ENCODE results near the gene CREB5. TPM values are rescaled to one million over a fixed set of nuclear protein-coding genes. Genes with fewer than 3 reads are reported as not detected.

Gene CREB5
- total RNA-seq, 3 donors from 2014 or later: 17.3 to 19.7 (median 18.0) TPM

- no peak for DNase-seq (ENCODE audit: low spot score in 2 of 2)
- Histone ChIP-seq H3K27me3 (no peaks in the 10 kb centered on the region), H3K4me1 (no peaks in the 10 kb centered on the region), H3K4me3 (no peak overlapping the region), H3K36me3 (no peaks in the 10 kb centered on the region), H3K9me3 (no peaks in the 10 kb centered on the region), H3K27ac (no peak overlapping the region)
- intact Hi-C loops (cut with DNase I; ENCODE audit: low total_unique reads): no loop called here
- TF ChIP-seq, protein P1, sequence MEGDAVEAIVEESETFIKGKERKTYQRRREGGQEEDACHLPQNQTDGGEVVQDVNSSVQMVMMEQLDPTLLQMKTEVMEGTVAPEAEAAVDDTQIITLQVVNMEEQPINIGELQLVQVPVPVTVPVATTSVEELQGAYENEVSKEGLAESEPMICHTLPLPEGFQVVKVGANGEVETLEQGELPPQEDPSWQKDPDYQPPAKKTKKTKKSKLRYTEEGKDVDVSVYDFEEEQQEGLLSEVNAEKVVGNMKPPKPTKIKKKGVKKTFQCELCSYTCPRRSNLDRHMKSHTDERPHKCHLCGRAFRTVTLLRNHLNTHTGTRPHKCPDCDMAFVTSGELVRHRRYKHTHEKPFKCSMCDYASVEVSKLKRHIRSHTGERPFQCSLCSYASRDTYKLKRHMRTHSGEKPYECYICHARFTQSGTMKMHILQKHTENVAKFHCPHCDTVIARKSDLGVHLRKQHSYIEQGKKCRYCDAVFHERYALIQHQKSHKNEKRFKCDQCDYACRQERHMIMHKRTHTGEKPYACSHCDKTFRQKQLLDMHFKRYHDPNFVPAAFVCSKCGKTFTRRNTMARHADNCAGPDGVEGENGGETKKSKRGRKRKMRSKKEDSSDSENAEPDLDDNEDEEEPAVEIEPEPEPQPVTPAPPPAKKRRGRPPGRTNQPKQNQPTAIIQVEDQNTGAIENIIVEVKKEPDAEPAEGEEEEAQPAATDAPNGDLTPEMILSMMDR (IDR thresholded peaks at IDR 0.05): no peak
- TF ChIP-seq POLR2A (IDR thresholded peaks at IDR 0.05) (no peak), POLR2AphosphoS5 (IDR thresholded peaks at IDR 0.05) (no peak)
Observed at GRCh38 chr7:28714459-28715120, 302.3 kb downstream of the CREB5 start.

- no peak overlapping the region for H3K4me3 ChIP-seq
- intact Hi-C loops (cut with DNase I; ENCODE audit: low total_unique reads): no loop called here
- TF ChIP-seq POLR2AphosphoS5 (IDR thresholded peaks at IDR 0.05) (no peak), POLR2A (IDR thresholded peaks at IDR 0.05) (no peak)
- TF ChIP-seq, protein P1 (IDR thresholded peaks at IDR 0.05): no peak
- H3K27me3 ChIP-seq: no peaks in the 10 kb centered on the region
- DNase-seq (ENCODE audit: low spot score in 2 of 2): no peak
- H3K36me3 ChIP-seq: no peaks in the 10 kb centered on the region
- H3K4me1 ChIP-seq: no peaks in the 10 kb centered on the region
- H3K9me3 ChIP-seq: no peaks in the 10 kb centered on the region
- H3K27ac ChIP-seq: no peak overlapping the region
Observed at GRCh38 chr7:28717445-28718054, 305.2 kb downstream of the CREB5 start.

- intact Hi-C loops (cut with DNase I; ENCODE audit: low total_unique reads): no loop called here
- DNase-seq (ENCODE audit: low spot score in 2 of 2): no peak
- Histone ChIP-seq H3K4me3 (no peak overlapping the region), H3K9me3 (no peaks in the 10 kb centered on the region), H3K27me3 (no peaks in the 10 kb centered on the region), H3K36me3 (no peaks in the 10 kb centered on the region), H3K4me1 (no peaks in the 10 kb centered on the region), H3K27ac (no peak overlapping the region)
- TF ChIP-seq POLR2A (IDR thresholded peaks at IDR 0.05) (no peak), POLR2AphosphoS5 (IDR thresholded peaks at IDR 0.05) (no peak)
- TF ChIP-seq, protein P1 (IDR thresholded peaks at IDR 0.05): no peak
Observed at GRCh38 chr7:28718055-28718481, 305.8 kb downstream of the CREB5 start.

- Histone ChIP-seq H3K27ac (no peak overlapping the region), H3K27me3 (no peaks in the 10 kb centered on the region), H3K36me3 (no peaks in the 10 kb centered on the region), H3K4me3 (no peak overlapping the region), H3K9me3 (no peaks in the 10 kb centered on the region), H3K4me1 (no peaks in the 10 kb centered on the region)
- no peak for DNase-seq (ENCODE audit: low spot score in 2 of 2)
- TF ChIP-seq POLR2A (IDR thresholded peaks at IDR 0.05): no peak
- no peak for TF ChIP-seq POLR2AphosphoS5 (IDR thresholded peaks at IDR 0.05)
- TF ChIP-seq, protein P1 (IDR thresholded peaks at IDR 0.05): no peak
- intact Hi-C loops (cut with DNase I; ENCODE audit: low total_unique reads): no loop called here
Observed at GRCh38 chr7:28718545-28718944, 306.2 kb downstream of the CREB5 start.

- TF ChIP-seq POLR2AphosphoS5 (IDR thresholded peaks at IDR 0.05): no peak
- TF ChIP-seq, protein P1 (IDR thresholded peaks at IDR 0.05): no peak
- TF ChIP-seq POLR2A (IDR thresholded peaks at IDR 0.05): no peak
- H3K4me3 ChIP-seq: no peak overlapping the region
- H3K27ac ChIP-seq: no peak overlapping the region
- intact Hi-C loops (cut with DNase I; ENCODE audit: low total_unique reads): no loop called here
- DNase-seq (ENCODE audit: low spot score in 2 of 2): no peak
- no peaks in the 10 kb centered on the region for H3K27me3 ChIP-seq
- H3K4me1 ChIP-seq: no peaks in the 10 kb centered on the region
- H3K9me3 ChIP-seq: no peaks in the 10 kb centered on the region
- no peaks in the 10 kb centered on the region for H3K36me3 ChIP-seq
Observed at GRCh38 chr7:28722684-28723083, 310.4 kb downstream of the CREB5 start.

All from breast epithelium (tissue), 4 donors.